Activated T-helper 1 cell treated with anti-CD3 and anti-CD28 coated beads, Interleukin-2, amount 50 U/mL, for 16 hours (primary cell): ENCODE measurements around the gene CAPS.

Experiments
- DNase-seq, 2 donors: peaks; one replicate each; pipeline ENCODE4 v3.0.0-alpha.2; 2020; ENCODE audit warnings: low read depth in 1 of 2, low spot score in 1 of 2

Gene CAPS

DNA sequence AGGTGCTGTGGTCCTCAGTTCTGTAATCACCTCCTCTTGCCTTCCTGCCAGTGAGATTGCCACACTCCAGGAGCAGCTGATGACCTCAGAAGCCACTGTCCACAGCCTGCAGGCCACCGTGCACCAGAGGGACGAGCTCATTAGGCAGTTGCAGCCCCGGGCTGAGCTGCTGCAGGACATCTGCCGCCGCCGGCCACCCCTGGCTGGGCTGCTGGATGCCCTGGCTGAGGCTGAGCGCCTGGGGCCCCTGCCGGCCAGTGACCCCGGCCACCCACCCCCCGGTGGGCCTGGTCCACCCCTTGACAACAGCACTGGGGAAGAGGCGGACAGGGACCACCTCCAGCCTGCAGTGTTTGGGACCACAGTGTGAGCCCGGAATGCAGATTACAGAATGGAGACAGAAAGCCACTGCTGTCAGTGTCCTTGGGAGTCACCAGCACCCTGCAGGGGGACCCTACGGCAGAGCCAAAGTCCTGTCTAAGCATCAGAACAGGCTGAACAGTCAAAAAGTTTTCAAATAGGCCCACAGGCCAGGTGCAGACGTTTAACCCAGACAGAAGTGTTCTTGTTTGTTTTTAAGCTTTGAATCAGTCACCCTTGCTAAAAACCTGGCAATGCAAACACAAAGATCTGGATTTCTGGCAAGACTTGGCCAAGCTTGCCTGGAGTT, 5.1 kb upstream of the CAPS start:
- no peak for DNase-seq

DNA sequence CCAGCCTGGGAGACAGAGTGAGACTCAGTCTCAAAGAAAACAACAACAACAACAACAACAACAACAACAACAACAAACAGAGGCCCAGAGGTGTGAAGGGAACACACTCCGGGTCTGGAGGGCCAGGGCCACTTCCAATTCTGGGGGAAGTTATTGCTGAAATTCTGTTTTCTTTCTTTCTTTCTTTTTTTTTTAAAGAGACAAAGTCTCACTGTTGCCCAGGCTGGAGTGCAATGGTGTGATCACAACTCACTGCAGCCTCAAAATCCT, 3.5 kb upstream of the CAPS start:
- no peak for DNase-seq

DNA sequence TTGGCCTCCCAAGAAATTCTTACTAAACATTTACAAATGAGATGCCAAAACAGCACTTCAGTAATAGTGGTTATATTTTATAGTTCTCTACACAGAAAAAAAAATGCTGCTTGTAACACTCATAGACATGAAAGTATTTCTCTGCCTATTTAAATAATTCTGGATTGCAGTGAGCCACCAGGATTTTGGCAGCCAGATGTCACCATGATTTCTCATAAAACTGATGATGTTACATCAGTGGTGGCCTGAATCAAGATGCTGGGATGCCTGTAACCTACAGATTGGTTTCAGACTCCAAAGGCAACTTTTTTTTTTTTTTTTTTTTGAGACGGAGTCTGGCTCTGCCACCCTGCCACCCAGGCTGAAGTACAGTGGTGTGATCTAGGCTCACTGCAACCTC, 2.7 kb upstream of the CAPS start:
- no peak for DNase-seq

DNA sequence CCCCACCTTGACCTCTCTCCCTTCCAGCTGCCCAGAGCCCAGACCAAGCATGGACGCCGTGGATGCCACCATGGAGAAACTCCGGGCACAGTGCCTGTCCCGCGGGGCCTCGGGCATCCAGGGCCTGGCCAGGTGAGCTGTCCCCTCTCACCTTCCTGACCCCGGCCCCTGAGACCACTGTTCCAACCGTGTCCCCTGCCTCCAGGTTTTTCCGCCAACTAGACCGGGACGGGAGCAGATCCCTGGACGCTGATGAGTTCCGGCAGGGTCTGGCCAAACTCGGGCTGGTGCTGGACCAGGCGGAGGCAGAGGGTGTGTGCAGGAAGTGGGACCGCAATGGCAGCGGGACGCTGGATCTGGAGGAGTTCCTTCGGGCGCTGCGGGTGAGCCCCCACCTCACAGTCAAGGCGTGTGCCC, 312 bp downstream of the CAPS start:
- no peak for DNase-seq

DNA sequence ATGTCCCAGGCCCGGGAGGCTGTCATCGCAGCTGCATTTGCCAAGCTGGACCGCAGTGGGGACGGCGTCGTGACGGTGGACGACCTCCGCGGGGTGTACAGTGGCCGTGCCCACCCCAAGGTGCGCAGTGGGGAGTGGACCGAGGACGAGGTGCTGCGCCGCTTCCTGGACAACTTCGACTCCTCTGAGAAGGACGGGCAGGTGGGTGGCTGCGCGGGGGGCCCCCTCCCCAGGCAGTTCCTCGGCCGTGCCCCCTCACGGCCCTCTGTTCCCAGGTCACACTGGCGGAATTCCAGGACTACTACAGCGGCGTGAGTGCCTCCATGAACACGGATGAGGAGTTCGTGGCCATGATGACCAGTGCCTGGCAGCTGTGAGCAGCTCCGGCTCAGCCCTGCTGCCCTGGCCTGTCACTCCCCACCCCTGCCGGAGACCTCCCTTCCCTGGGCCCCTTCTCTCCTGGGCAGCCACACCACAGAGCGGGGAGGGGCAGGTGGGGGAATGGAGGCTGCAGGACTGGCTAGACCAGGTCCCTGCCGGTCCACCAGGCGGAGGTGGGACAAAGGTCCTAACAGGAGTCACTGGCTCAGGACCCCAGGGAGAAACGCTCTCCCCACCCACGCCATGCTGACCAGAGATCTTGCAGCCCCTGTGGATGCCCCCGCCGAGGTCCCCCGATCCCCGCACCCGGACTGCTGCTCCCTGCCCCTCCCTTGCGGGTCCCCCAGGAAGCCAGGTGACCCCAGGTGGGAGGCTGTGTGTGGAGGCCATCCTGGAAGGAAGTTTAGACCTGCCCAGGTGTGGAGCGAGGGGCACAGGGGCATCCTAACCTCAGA, 1.1 kb downstream of the CAPS start:
- DNase-seq = no peak

DNA sequence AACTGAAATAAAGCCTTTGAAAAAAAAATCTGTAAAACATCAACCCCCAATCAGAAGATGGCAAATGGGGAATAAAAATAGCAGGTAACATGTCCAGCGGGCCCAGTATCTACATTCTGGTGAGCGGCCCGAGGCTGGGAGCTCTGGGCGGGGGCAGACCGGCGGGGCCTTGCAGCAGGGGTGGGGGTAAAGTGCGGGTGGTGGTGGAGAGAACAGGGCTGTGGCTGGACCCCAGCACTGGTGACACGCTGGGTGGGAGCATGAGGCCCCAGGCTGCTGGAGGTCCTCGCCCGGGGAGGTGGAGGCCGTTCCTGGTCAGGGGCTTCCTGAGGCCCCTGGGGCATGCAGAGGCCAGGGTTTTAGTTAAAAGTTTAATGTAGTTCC, 1.7 kb downstream of the CAPS start:
- no peak for DNase-seq

DNA sequence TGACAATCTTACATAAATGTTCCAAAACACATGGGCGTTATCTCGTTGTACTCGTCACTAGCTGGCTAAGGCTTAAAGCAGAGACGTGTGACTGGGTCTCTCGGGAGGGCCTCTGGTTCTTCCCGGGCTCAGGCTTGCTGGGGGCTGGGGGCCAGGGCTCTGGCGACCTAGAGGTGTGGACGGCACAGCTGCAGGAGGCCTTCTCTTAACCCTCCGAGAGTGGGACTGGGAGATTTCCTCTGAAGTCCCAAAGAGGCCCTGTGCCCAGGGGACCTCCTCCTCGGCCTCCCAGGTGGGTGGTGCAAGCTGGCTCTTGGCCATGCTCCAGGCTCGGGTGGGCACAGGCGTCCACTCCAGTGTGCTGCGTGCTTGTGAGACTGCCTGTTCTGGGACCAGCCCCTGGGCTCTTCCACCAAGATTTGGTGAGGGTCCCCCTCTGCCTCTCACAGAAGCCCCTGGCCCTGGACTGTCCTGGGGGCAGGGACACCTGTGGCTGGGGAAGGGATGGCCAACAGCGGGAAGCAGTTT, 2.2 kb downstream of the CAPS start:
- no peak for DNase-seq

DNA sequence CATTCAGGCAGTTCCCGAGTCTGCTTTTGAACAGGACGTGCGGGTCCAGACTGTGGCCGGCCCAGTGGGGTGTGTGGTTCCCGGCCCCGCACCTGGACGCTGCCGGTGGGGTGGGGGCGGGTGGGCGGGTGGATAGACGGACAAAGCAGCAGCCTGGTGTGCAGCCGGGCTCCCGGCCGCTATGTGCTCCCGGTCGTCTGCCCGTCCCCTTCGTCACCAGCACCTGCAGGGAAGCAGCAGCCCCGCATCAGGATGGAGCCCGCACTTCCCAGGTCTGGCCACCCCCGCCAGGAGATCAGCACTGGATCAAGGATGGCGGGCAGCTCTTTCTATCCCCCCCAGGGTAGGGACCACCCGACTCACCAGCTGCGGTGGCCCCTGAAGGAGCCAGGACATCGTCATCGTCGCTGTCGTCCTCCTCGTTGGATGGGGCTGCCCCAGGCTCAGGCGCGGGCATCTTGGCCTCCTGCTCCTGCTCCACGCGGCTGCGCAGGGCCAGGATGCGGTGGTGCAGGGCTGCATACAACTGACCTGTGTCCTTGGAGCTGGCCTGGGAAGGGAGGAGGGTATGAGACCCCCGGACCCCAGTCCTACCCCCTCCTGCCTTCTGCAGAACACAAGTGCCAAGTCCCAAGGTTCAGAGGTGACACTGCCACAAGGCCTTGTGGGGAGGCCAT, 3.5 kb downstream of the CAPS start:
- no peak for DNase-seq

DNA sequence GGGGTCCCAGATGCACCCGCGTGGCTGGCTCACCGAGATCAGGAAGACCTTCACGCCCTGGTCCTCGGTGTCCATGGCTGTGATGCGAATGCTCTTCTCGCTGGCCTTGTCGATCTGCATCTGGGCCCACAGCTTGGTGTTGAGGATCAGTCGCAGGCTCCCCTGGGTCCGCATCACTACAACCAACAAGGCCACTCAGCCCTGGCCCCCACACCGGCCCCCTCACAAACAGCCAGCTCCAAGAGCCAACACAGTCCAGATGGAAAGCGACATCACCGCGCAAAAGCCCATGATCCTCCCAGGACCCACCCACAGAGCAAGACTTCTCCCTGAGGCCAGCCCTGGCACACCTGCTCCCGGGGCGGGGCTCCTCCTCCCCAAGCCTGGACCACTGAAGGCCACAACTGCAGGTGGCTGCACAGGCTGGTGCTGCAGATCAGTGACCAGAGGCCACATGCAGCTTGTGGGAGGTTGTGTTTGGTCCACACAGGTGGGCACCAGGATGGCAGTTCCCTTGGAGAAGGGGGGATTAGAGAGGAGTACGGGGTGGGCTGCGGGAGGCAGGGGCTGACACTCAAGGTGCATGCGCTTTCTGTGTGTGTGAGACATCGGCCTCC, 4.5 kb downstream of the CAPS start:
- no peak for DNase-seq

DNA sequence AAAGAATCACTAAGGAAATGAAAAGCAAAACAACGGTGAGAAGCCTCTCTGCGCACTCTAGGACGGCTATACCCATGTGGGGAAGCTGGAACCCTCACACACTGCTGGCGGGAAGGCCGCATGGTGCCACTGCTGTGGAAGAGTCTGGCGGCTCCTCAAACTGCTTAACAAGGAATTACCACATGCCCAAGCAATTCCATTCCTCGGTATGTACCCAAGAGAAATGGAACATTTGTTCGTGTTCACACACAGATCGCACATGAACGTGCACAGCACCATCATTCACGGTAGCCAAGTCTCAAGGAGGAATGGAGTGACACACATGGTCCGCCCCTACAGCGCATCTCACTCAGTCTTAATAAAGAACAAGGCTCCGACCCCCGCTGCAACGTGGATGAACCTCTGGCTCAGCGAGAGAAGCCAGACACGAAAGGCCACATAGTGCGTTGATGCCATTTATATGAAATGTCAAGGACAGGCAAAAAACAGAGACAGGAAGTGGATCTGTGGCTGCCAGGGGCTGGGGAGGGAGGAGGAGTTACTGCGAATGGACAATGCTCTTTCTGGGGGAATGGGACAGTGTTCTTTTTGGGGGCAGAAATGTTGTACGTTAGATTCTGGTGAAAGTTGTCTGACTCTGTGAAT, 7.6 kb downstream of the CAPS start:
- DNase-seq = no peak

DNA sequence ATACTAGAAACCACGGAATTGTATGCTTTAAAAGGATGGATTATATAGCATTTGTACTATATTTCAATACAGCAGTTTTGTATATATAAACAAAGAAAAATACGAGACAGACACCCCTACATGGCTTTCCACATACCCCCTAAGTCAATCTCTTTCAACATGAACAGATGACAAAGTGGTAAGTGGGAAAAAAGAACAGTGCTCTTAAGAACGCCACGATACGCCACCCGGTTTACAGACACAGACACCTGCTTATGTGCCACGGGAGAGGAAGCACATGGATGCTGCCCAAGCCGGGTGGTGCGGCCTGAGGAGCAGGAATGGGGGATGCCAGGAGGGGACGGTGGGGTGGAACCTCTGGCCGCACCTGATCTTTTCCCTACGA, 8.1 kb downstream of the CAPS start:
- DNase-seq = no peak

DNA sequence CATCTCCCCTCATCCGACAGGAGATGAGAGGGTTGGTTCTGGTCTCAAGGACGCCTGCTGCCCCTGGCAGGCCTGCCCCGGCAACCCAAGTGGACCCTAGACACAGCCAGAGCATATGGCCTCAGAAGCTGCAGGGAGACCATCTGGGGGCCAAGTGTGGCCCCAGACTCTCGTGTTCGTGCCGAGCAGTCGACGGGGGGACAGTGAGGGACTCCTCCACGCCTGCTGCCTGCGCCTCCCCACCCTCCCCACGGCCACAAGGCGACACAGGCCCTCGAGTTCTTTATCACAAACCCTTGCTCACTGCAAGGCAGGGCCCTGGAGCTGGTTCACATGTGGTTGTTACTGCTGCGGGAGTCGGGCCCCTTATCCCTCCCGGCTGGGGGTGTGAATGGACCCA, 9.3 kb downstream of the CAPS start:
- no peak for DNase-seq

DNA sequence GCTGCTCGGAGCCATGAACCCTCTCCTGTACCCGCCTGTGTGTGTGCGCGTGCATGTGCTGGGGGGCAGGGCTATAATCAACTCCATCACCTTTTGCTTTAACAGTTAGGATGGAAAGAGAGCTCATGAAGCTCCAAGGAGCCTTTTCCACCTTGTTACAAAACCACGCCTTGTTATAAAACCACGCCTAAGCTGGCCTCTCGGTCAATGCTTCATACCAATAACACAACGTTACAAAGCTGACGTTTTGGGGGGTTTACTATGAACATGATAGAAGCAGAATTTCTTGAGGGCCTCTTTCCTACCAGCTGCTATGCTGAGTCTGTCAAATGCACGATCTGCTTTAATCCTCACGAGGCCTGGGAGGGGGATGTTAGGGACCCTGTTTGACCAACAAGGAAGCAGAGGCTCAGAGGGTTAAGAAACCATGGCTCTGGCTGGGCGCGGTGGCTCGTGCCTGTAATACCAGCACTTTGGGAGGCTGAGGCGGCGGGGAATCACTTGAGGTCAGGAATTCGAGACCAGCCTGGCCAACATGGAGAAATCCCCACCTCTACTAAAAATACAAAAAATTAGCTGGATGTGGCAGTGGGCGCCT, 11.9 kb downstream of the CAPS start:
- DNase-seq = no peak

DNA sequence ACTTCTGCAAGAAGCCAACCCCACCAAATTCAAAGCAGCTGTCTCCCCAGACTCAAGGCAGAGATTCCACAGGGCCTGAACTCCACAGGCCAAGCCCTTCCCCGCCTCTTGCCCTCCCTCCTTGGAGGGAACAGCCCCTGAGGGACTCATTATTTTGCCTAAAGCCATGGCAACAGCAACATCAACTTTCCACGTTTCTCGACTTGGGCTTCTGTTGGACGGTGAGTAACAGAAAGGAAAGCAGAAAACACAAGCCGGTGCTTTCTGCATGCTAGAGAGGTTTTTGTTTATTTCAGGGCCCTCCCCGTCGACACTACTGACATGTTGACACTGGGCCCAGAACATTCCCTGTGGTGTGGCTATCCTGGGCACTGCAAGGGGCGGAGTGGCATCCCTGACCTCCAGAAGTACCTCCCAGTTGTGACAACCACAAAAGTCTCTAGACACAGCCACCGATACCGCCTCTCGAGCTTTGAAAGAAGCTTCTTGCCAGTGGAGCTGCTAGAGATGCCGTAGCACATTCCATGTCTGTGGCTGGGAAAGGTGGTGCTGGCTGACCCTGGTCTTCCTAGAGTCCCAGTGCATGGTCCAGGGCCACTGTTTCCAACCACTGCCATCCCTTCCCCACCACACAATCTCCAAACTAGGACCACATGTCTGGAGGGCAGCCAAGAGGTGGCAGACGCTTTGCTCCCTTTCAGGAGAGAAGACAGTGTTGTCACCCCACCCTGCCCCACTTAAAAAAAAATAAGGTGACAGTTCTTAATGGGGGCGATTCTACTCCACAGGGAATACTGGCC, 12.8 kb downstream of the CAPS start:
- DNase-seq = no peak

DNA sequence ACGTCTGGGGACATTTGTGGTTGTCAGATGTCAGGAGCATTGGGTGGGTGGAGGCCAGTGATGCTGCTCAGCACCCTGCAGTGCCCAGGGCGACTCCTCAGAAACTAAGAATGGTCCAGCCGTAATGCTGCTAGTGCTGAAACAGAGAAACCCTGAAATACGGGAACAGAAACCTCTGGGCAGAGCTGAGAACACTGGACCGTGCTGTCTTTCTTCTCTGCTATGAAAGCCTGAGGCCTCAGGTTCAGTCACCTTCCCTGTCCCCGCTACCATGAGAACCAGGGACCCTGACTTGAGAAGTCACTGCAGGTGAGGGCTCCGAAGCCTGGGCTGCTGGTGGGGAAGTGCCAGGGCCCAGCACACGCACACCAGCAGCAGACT, 13.4 kb downstream of the CAPS start:
- DNase-seq = no peak

DNA sequence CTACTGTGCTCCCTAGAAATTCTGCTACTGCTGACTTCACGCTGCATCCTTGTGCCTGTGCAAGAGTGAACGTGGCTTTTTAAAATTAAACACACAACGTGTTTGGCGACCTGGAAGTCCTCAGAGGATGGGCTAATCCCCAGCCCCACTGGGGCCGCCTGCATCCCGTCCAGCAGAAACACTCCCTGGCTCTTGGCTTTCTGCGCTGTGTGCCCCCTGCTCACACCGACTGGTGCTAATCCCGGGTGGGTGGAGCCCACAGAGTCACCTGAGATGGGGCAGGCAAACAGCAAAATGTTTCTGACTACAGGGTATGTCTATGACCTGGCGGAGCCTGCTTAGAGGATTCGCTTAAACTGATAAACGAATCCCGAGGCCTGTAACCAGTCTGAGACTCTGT, 15.1 kb downstream of the CAPS start:
- DNase-seq = no peak

DNA sequence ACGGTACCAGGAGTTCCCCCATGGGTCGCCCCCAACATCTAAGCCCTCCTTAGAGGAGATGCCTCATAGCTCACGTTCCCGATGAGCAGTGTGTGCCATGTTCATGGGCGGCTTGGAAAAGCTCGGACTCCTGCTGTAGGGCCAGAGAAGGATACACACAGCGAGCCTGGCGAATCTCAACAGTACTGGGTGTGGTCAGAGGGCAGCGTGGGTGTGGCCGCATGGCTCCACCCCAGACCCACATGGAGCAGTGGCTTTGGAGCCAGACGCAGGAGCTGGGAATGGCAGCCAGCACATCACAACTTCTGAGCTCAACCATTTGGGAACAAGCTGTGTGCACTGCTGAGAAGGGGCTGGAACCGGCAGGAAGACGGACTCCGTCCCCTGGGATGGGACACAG, 15.6 kb downstream of the CAPS start:
- DNase-seq = no peak

DNA sequence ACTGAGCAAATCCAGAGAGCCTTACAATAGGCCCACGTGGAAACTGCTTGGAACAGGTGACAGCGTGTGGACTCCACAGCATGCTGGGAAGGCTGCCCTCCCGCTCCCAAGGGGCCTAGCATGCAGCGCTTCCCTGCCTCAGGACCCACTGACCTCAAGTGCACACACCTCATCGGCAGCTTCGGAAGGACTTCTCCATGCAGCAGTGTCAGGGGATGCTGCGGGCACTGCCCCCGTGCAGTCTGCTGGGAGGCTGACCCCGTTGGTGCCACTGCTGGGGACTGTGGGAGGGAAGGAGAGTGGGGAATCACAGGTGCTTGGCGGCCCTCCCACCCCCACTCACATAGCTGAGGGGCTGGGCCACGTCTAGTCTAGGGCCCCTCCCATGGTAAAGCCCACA, 17.2 kb downstream of the CAPS start:
- no peak for DNase-seq

DNA sequence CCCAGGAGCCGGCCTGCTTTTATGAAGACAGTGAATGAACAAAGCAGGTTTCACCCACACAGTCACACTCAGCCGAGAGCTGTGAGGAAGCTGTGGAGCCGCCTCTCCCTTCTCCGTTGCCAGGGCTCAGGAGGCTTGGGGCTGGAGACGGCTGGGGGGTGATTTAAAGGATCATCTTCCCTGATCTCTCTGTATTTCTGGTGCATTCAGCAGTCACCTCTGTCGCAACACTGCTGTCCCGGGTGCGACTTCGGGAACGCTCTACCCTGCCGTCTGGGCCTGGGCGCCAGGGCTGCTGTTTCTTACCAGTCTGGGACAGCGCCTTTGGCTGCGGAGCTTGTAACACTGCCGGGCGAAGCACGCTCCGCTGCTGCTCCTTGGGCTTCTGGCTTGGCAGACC, 18.1 kb downstream of the CAPS start:
- no peak for DNase-seq

DNA sequence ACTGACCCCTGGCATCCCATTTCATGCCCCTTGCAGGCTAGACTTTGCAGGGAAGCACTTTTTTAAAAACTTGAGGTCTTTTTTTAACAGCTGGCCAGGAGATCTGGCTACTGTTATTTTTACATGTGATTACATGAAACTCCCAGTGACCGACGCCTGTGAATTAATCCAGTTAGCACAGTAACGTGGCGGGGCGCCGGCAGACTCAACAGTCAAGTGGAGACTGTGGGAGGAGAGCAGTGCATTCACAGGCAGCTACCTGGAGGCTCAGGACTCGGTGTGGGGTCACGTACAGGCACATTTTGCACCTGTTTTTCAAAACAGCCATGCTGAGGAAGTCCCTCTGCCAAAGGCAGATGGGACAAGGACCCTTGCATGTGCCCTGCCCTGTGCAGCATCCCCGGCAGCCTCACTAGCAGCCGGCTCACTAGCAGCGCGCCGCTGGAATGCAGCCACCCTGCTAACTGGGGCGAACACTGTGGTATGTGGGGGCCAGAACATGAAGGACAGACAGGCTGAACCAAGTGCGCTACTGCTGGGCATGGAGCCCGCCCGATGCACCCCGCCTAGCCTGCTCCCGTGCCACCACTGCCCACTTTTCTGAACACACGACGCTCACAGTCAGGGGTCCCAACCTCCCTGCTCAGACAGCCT, 18.7 kb downstream of the CAPS start:
- DNase-seq = no peak
